Left ventricle myocardium inferior (tissue), 1 donor: ENCODE measurements around the gene RAMP3. TPM values are rescaled to one million over a fixed set of nuclear protein-coding genes. Genes with fewer than 3 reads are reported as not detected.
"Not testable (repeated sequence)": the region's sequence is repeated elsewhere in the genome, so short reads cannot be mapped to it uniquely, and the experiment has no call there.

ENCODE experiments used
- DNase-seq: peaks from one replicate; pipeline ENCODE4 v3.0.0-alpha.2; 2020
- H3K27ac ChIP-seq: fragments of 200-600 bp; replicated peaks from 2 replicates; pipeline ENCODE4 v1.8.0; 2021
- H3K27me3 ChIP-seq: fragments of 200-600 bp; 2 replicates; pipeline ENCODE4 v1.8.0; 2021; ENCODE audit warnings: low read depth
- H3K36me3 ChIP-seq: fragments of 200-600 bp; 2 replicates; pipeline ENCODE4 v1.8.0; 2021
- H3K4me1 ChIP-seq: fragments of 200-600 bp; 2 replicates; pipeline ENCODE4 v1.8.0; 2021
- H3K4me3 ChIP-seq: fragments of 200-600 bp; 2 replicates; pipeline ENCODE4 v1.8.0; 2021; ENCODE audit warnings: mild to moderate bottlenecking, moderate library complexity
- H3K9me3 ChIP-seq: fragments of 200-600 bp; replicated peaks from 2 replicates; pipeline ENCODE4 v1.8.0; 2021
- intact Hi-C: fragments of 100-400 bp; cut with micrococcal nuclease; formaldehyde crosslinking; loops from one replicate; pipeline ENCODE4 v1.11.0; 2022
- total RNA-seq: library from RNA; stranded (reverse); fragmentation: NEBNext Ultra II Directional; extraction: Animal tissue kit (Norgen Biotek cat#: 25700); gene quantifications from one replicate; pipeline ENCODE4 v1.2.1, GENCODE V29; 2021
- TF ChIP-seq, protein P1 (sequence below): fragments of 200-600 bp; IDR thresholded peaks from 2 replicates; pipeline ENCODE4 v1.8.0; 2021; ENCODE audit warnings: antibody characterized with exemption, mild to moderate bottlenecking, borderline replicate concordance
- donor health status: DM: no; HTN: yes; CAD: no; lungs with severe emphysema.

Gene RAMP3
- total RNA-seq, 1 donor from 2014 or later, result 30.7 TPM

DNA sequence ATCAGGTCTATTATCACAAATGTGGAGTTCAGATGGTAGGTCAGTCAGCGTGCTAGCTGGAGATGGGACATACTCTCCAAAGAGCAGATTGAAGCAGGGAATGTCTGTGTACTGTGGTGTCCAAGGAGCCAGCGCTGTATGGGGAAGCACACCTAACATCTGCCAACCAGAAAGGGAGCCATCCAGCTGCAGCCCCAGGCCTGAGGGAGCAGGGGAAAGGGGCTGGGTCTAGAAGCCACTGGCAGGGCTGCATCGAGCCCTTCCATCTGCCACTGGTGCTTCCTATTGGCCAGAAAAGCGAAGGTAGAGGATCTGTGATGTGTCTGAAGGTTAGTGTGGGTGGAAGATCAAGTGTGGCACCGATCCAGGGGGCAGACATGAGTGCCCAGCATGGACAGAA lies 8.0 kb upstream of the RAMP3 start:
- TF ChIP-seq, protein P1, sequence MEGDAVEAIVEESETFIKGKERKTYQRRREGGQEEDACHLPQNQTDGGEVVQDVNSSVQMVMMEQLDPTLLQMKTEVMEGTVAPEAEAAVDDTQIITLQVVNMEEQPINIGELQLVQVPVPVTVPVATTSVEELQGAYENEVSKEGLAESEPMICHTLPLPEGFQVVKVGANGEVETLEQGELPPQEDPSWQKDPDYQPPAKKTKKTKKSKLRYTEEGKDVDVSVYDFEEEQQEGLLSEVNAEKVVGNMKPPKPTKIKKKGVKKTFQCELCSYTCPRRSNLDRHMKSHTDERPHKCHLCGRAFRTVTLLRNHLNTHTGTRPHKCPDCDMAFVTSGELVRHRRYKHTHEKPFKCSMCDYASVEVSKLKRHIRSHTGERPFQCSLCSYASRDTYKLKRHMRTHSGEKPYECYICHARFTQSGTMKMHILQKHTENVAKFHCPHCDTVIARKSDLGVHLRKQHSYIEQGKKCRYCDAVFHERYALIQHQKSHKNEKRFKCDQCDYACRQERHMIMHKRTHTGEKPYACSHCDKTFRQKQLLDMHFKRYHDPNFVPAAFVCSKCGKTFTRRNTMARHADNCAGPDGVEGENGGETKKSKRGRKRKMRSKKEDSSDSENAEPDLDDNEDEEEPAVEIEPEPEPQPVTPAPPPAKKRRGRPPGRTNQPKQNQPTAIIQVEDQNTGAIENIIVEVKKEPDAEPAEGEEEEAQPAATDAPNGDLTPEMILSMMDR, result no peak
- DNase-seq, result no peak
- H3K9me3 ChIP-seq, result no peaks in the 10 kb centered on the region
- peaks cover 3% of the 10 kb centered on the region for H3K4me1 ChIP-seq
- H3K27me3 ChIP-seq, result peaks cover 55% of the 10 kb centered on the region
- no peak overlapping the region for H3K27ac ChIP-seq
- intact Hi-C loops, result loop anchor here (5.0 kb wide), 1 partner anchor 118 kb away; no protein-coding TSS in a partner anchor
- H3K4me3 ChIP-seq, result no peak overlapping the region
- H3K36me3 ChIP-seq, result no peaks in the 10 kb centered on the region

DNA sequence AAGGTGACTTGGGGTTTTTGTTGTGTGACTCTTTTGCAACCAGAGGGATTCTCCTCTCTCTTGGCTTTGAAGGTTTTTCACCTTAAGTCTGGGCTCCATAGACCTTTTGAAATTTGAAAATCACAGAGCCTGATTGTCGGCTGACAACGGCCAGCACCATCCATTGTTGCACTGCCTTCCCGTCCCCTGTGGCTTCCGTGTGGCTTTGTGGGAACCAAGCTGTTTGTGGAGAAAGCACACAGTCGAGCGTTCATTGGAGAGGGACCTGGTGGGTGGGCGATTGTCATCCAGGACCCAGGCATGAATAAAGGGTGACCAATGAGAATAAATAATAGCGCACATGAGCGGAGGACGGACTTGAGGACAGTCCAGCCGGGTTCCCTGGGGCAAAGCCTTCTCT lies 7.4 kb upstream of the RAMP3 start:
- Histone ChIP-seq H3K27me3 (peaks cover 49% of the 10 kb centered on the region), H3K4me3 (no peak overlapping the region), H3K36me3 (no peaks in the 10 kb centered on the region), H3K27ac (no peak overlapping the region), H3K4me1 (peaks cover 7% of the 10 kb centered on the region), H3K9me3 (no peaks in the 10 kb centered on the region)
- intact Hi-C loops, result loop anchor here (5.0 kb wide), 1 partner anchor 117 kb away; no protein-coding TSS in a partner anchor
- TF ChIP-seq, protein P1, result no peak
- no peak for DNase-seq

DNA sequence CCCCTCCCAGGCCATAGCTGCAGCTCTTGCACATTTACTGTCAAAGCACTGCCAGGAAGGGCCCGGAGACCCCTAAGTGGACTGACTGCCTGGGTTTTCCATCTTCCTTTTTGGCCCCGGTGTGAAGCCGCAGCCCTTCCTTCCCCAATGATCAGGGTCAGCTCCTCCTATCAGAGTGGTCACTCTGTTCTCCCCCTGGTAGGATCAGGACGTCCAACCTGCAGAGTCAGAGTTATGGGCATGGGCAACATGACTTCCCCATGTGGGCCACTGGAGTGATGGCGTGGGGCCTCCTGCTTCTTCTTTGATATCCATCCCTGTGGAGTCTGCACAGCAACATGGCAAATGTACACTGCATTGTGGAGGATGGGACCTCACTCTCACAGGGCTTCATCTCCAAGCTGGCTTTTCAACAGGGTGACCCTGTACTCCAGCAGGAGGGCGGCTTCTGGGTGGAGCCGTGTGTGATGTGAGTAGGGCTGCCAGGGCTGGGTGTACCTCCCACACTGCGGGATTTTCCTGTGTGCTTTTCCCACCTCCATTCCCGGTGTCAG lies 6.4 kb upstream of the RAMP3 start:
- Histone ChIP-seq H3K4me1 (peaks cover 7% of the 10 kb centered on the region), H3K9me3 (no peaks in the 10 kb centered on the region), H3K4me3 (no peak overlapping the region), H3K36me3 (no peaks in the 10 kb centered on the region), H3K27ac (no peak overlapping the region), H3K27me3 (peaks cover 42% of the 10 kb centered on the region)
- TF ChIP-seq, protein P1, result no peak
- no peak for DNase-seq
- intact Hi-C loops, result loop anchor here (5.0 kb wide), 1 partner anchor 116 kb away; no protein-coding TSS in a partner anchor

DNA sequence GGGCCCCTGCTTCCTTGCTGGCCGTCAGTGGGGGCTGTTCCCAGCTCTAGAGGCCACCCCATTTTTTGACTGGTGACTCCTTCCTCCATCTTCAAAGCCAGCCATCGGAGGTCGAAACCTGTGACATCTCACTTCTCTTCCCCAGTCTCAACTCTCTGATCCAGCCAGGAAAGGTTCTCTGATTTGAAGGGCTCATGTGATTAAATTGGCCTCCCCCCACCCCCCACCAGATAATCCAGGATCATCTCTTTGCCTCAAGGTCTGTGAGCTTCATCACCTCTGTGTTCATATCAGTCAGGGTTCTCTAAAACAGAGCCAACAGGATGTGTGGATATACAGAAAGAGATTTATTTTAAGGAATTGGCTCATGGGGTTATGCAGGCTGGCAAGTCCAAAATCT lies 5.6 kb upstream of the RAMP3 start:
- Histone ChIP-seq H3K36me3 (no peaks in the 10 kb centered on the region), H3K4me3 (no peak overlapping the region), H3K27ac (no peak overlapping the region), H3K9me3 (no peaks in the 10 kb centered on the region), H3K4me1 (peaks cover 7% of the 10 kb centered on the region), H3K27me3 (peaks cover 42% of the 10 kb centered on the region)
- no peak for DNase-seq
- TF ChIP-seq, protein P1, result no peak
- intact Hi-C loops, result loop anchor here (5.0 kb wide), 1 partner anchor 115 kb away; no protein-coding TSS in a partner anchor

DNA sequence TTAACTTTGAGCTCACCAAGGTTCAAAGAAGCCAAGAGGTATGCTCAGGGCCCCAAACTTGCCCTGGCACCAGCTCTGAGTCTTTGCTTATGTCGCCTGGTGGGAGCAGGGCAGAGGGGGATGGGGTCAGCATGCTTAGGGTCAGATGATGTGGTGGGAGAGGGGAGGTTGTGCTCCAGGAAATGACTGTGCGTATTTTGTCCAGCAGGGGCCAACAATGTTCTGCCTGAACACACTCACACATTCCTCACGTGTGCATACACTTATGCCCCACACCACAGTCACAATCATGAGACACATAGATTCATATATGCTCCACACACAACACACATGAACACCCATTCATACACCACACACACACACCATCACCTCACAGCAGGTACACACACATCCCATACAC lies 4.4 kb upstream of the RAMP3 start:
- Histone ChIP-seq H3K9me3 (no peaks in the 10 kb centered on the region), H3K27me3 (peaks cover 44% of the 10 kb centered on the region), H3K36me3 (no peaks in the 10 kb centered on the region), H3K4me1 (peaks cover 12% of the 10 kb centered on the region), H3K4me3 (no peak overlapping the region), H3K27ac (no peak overlapping the region)
- TF ChIP-seq, protein P1, result no peak
- DNase-seq, result no peak
- intact Hi-C loops, result loop anchor here (5.0 kb wide), 1 partner anchor 114 kb away; no protein-coding TSS in a partner anchor

DNA sequence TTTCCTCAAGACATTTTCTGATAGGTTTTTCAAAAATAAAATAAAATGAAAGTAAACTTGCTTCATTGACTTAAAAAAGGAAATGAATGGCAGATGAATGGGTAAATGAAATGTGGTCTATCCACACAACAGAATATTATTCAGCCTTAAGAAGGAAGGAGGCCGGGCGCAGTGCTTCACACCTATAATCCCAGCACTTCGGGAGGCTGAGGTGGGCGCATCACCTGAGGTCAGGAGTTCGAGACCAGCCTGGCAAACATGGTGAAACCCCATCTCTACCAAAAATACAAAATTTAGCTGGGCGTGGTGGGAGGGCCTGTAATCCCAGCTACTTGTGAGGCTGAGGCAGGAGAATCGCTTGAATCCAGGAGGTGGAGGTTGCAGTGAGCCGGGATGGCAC lies 3.7 kb upstream of the RAMP3 start:
- H3K36me3 ChIP-seq, H3K4me3 ChIP-seq, DNase-seq, H3K27ac ChIP-seq, H3K9me3 ChIP-seq: not testable (repeated sequence)
- Histone ChIP-seq H3K27me3 (peaks cover 43% of the 10 kb centered on the region), H3K4me1 (peaks cover 12% of the 10 kb centered on the region)
- intact Hi-C loops, result loop anchor here (5.0 kb wide), 1 partner anchor 113 kb away; no protein-coding TSS in a partner anchor
